HL-60 (cell line): Measurements from ENCODE around the gene ABL1.

Experiments used
- CTCF ChIP-seq: IDR thresholded peaks from one replicate; pipeline ENCODE4 v1.5.1; 2011; ENCODE audit warnings: low read length, control low read depth, inconsistent platforms; ENCODE audit not compliant: insufficient read depth
- POLR2AphosphoS5 ChIP-seq: IDR thresholded peaks from 2 replicates; pipeline ENCODE4 v1.6.1; 2012; ENCODE audit warnings: low read depth
- REST ChIP-seq: IDR thresholded peaks from 2 replicates; pipeline ENCODE4 v1.6.1; 2012; ENCODE audit warnings: low read depth; ENCODE audit not compliant: insufficient replicate concordance

DNA sequence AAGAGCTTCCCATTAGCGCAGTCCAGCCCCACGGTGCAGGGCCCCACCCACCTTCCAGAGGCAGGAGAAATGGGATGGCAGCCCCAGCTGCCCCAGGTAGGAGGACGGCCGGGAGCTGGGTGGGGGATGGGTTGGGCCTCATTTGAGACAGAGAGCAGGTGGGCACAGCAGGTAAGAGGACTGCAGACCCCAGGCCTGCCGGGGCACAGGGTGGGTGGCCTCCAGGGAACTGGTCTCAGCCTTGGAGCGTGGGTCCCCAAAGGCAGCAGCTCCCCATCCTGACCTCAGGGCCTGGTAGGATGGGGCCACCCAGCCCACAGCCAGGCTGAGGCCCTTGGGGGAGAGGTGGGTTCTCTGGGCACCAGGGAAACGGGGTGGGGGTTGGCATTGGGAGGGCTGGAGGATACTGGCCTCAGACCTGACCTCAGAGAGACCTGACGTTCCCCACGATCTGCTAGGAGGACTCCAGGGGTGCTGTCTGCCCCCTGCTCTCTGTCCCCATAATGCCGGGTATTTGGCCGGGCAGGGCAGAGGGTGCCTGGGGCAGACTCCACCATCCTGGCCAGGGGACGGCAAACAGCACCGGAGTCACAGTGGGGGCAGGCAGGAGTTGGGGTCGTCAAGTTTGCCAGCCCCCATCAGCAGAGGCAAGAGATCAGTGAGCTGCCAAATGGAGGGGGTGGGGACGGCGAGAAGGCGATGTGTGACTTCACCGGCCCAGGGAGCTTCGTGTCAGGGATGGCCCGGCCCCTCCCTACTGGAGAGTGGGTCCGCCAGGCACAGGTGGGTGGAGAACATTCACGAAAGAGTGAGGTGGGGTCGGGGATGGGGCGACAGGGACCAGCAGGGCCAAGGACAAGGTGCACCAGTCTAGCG, 68.4 kb downstream of the ABL1 start:
- TF ChIP-seq REST, result no peak
- TF ChIP-seq CTCF, result no peak
- TF ChIP-seq POLR2AphosphoS5, result no peak
